HepG2 (cell line): Measurements from ENCODE around the gene UGT1A8. TPM values are rescaled to one million over a fixed set of nuclear protein-coding genes. Genes with fewer than 3 reads are reported as not detected.
A peak's percentile ranks its signal among the peaks of the same experiment; 100 is the strongest.

Source experiments
- CBX5 ChIP-seq: sonication (generic); formaldehyde crosslinking; IDR thresholded peaks from 2 replicates; pipeline ENCODE4 v1.4.0; 2020; ENCODE audit warnings: missing genetic modification reagents, borderline replicate concordance
- CERS6 ChIP-seq: sonication (generic); formaldehyde crosslinking; IDR thresholded peaks from 2 replicates; pipeline ENCODE4 v1.5.0; 2020; ENCODE audit warnings: missing genetic modification reagents
- CREB3 ChIP-seq: sonication (generic); formaldehyde crosslinking; IDR thresholded peaks from 2 replicates; pipeline ENCODE4 v1.5.0; 2020; ENCODE audit warnings: missing genetic modification reagents
- EZH2 ChIP-seq: conservative IDR thresholded peaks from 2 replicates; pipeline ENCODE4 v1.6.1; 2012; ENCODE audit warnings: mild to moderate bottlenecking, low read depth, low read length, moderate library complexity
- GRHL1 ChIP-seq: sonication (generic); formaldehyde crosslinking; conservative IDR thresholded peaks from 2 replicates; pipeline ENCODE4 v1.8.0; 2022; ENCODE audit warnings: missing genetic modification reagents
- HMG20A ChIP-seq: IDR thresholded peaks from 2 replicates; pipeline ENCODE4 v1.6.1; 2016; ENCODE audit warnings: borderline replicate concordance
- HMGXB4 ChIP-seq, 2 experiments: sonication (generic) in 1 of 2; formaldehyde crosslinking in 1 of 2; IDR thresholded peaks; 2 replicates each; pipeline versions ENCODE4 v1.4.0 to v1.6.1; 2018 to 2020; ENCODE audit warnings: missing genetic modification reagents in 2 of 2, borderline replicate concordance in 1 of 2, low read depth in 1 of 2, mild to moderate bottlenecking in 1 of 2, missing biosample characterization in 1 of 2
- HNF4A ChIP-seq: sonication (generic); formaldehyde crosslinking; IDR thresholded peaks from 2 replicates; pipeline ENCODE4 v1.4.0; 2020; ENCODE audit warnings: missing genetic modification reagents
- NPAS2 ChIP-seq: sonication (generic); formaldehyde crosslinking; IDR thresholded peaks from 2 replicates; pipeline ENCODE4 v1.8.0; 2022; ENCODE audit warnings: mild to moderate bottlenecking, missing genetic modification reagents, borderline replicate concordance
- RARG ChIP-seq: sonication (generic); formaldehyde crosslinking; IDR thresholded peaks from 2 replicates; pipeline ENCODE4 v1.4.0; 2020; ENCODE audit warnings: low read depth, mild to moderate bottlenecking, missing genetic modification reagents
- SP4 ChIP-seq: sonication (generic); formaldehyde crosslinking; IDR thresholded peaks from 2 replicates; pipeline ENCODE4 v1.8.1; 2023; ENCODE audit warnings: mild to moderate bottlenecking, missing genetic modification reagents
- TAF1 ChIP-seq: sonication (generic); formaldehyde crosslinking; IDR thresholded peaks from 2 replicates; pipeline ENCODE4 v1.4.0; 2020; ENCODE audit warnings: missing genetic modification reagents
- TBX2 ChIP-seq: sonication (generic); formaldehyde crosslinking; IDR thresholded peaks from 2 replicates; pipeline ENCODE4 v1.5.0; 2020; ENCODE audit warnings: missing genetic modification reagents, mild to moderate bottlenecking, borderline replicate concordance
- ZFP41 ChIP-seq: sonication (generic); formaldehyde crosslinking; IDR thresholded peaks from 2 replicates; pipeline ENCODE4 v1.4.0; 2020; ENCODE audit warnings: mild to moderate bottlenecking, missing genetic modification reagents, borderline replicate concordance
- ZFP90 ChIP-seq: sonication (generic); formaldehyde crosslinking; IDR thresholded peaks from 2 replicates; pipeline ENCODE4 v1.8.0; 2022; ENCODE audit warnings: missing genetic modification reagents, mild to moderate bottlenecking, inconsistent platforms, borderline replicate concordance
- ZNF552 ChIP-seq: sonication (generic); formaldehyde crosslinking; IDR thresholded peaks from 2 replicates; pipeline ENCODE4 v1.9.0; 2022; ENCODE audit warnings: missing genetic modification reagents, mild to moderate bottlenecking, borderline replicate concordance
- ZNF704 ChIP-seq: sonication (generic); formaldehyde crosslinking; IDR thresholded peaks from 2 replicates; pipeline ENCODE4 v1.8.1; 2023; ENCODE audit warnings: mild to moderate bottlenecking, inconsistent platforms, moderate library complexity, missing genetic modification reagents, borderline replicate concordance
- ZNF792 ChIP-seq: IDR thresholded peaks from 2 replicates; pipeline ENCODE4 v1.6.1; 2016
- polyA plus RNA-seq, 8 experiments: library from polyadenylated mRNA; depleted of rRNA in 3 of 8; stranded (reverse) in 7 of 8; unstranded in 1 of 8; fragments of >200 nt; fragmentation: Illumina TruSeq in 4 of 8; extraction: Trizol in 4 of 8; gene quantifications; 2 replicates each; pipeline versions ENCODE4 v1.2.1 to v1.2.3, GENCODE V29; 2011 to 2016; ENCODE audit warnings: low read depth in 4 of 8, missing spikeins in 1 of 8, mixed read lengths in 1 of 8; ENCODE audit not compliant: insufficient read depth in 1 of 8
- total RNA-seq, 5 experiments: library from RNA; depleted of rRNA; stranded (reverse); fragments of >200 nt; fragmentation: Illumina TruSeq; extraction: Trizol; gene quantifications; 2 replicates each; pipeline ENCODE4 v1.2.3, GENCODE V29; 2016; ENCODE audit warnings: low read depth in 1 of 5

The UGT1A8 gene
- total and polyA plus RNA-seq, 2 of the 13 experiments (the other 11 are each of a cell fraction or from before 2014, with no cell fraction given), result not detected

GRCh38 chr2:233745073-233745755, 127.8 kb downstream of the UGT1A8 start (continued):
- TF ChIP-seq ZNF792 (CRISPR knock-in tag) (peak; percentile 77), CREB3 (CRISPR knock-in tag) (no peak), ZNF704 (no peak; the same call in 1 of the 2 replicates), RARG (no peak), SP4 (CRISPR knock-in tag) (no peak; the same call in 1 of the 2 replicates), HMG20A (peak; percentile 98), CBX5 (CRISPR knock-in tag) (0 out of 2 replicates have a peak, but pooled peaks have one; percentile 56), HNF4A (CRISPR knock-in tag) (peak; percentile 97), EZH2 (no peak), ZFP41 (CRISPR knock-in tag) (no peak), ZFP90 (0 out of 2 replicates have a peak, but pooled peaks have one; percentile 27), GRHL1 (CRISPR knock-in tag) (no peak), CERS6 (CRISPR knock-in tag) (no peak), TAF1 (CRISPR knock-in tag) (no peak), HMGXB4 (CRISPR knock-in tag; IDR thresholded peaks at IDR 0.05; ENCODE audit: borderline replicate concordance in 1 of 2, low read depth in 1 of 2) (peak in 1 of 2 experiments; percentile 71; a peak in 1 of 4 replicates), TBX2 (CRISPR knock-in tag) (peak; percentile 100), NPAS2 (no peak), ZNF552 (CRISPR knock-in tag) (no peak)
